ENCODE measurements around the gene ANO7.

Gene ANO7

GRCh38 chr2:241188361-241189092 is at the start of gene ANO7:
Gene ANO7, plus strand, starts transcription at chr2:241188677. Its CDS starts 1,387 bp downstream, at chr2:241190064.
- DNase-seq, result peak; percentile 70

GRCh38 chr2:241139531-241140444 is 48.7 kb upstream of the ANO7 start:
- DNase-seq, result no peak

- no peak for DNase-seq
Observed at GRCh38 chr2:241140445-241140840, 48.0 kb upstream of the ANO7 start.

- DNase-seq, result no peak
Observed at GRCh38 chr2:241141214-241141770, 47.2 kb upstream of the ANO7 start.

GRCh38 chr2:241142063-241142462 is 46.4 kb upstream of the ANO7 start:
- DNase-seq, result no peak

- no peak for DNase-seq
Observed at GRCh38 chr2:241142593-241142992, 45.9 kb upstream of the ANO7 start.

GRCh38 chr2:241146286-241146685 is 42.2 kb upstream of the ANO7 start:
- DNase-seq, result no peak

GRCh38 chr2:241147336-241147735 is 41.1 kb upstream of the ANO7 start:
- no peak for DNase-seq

- DNase-seq, result no peak
Observed at GRCh38 chr2:241148239-241148638, 40.2 kb upstream of the ANO7 start.

GRCh38 chr2:241148891-241149674 is 39.4 kb upstream of the ANO7 start, which contains the start of gene PASK:
Gene PASK, minus strand, starts transcription at chr2:241149472. Its CDS starts 6,440 bp downstream, at chr2:241143032.
- DNase-seq, result peak; percentile 87

GRCh38 chr2:241149675-241149924 is 38.9 kb upstream of the ANO7 start:
- DNase-seq, result no peak

GRCh38 chr2:241149925-241150659 is 38.4 kb upstream of the ANO7 start, which contains the start of gene PPP1R7:
Gene PPP1R7, plus strand, starts transcription at chr2:241150467. Its CDS starts 29 bp downstream, at chr2:241150496.
- peak; percentile 91 for DNase-seq

GRCh38 chr2:241150660-241151530 is 37.6 kb upstream of the ANO7 start:
- DNase-seq, result no peak

GRCh38 chr2:241151934-241152660 is 36.4 kb upstream of the ANO7 start:
- no peak for DNase-seq

GRCh38 chr2:241153616-241154015 is 34.9 kb upstream of the ANO7 start:
- DNase-seq, result no peak

GRCh38 chr2:241154915-241155314 is 33.6 kb upstream of the ANO7 start:
- DNase-seq, result no peak

GRCh38 chr2:241155936-241156335 is 32.5 kb upstream of the ANO7 start:
- DNase-seq, result no peak

- no peak for DNase-seq
Observed at GRCh38 chr2:241156971-241157441, 31.5 kb upstream of the ANO7 start.

- DNase-seq, result no peak
Observed at GRCh38 chr2:241157841-241158545, 30.5 kb upstream of the ANO7 start.

- DNase-seq, result no peak
Observed at GRCh38 chr2:241158546-241158900, 30.0 kb upstream of the ANO7 start.
